HG02943 (cell line): Measurements from ENCODE around the gene HOXD3.

Experiments used
- ATAC-seq: cut with Tn5 transposase; IDR thresholded peaks from one replicate; pipeline ENCODE4 v1.9.1; 2021; ENCODE audit warnings: mild to moderate bottlenecking, low read depth, moderate library complexity; ENCODE audit not compliant: unreplicated experiment

Gene HOXD3

GRCh38 chr2:176121190-176122051 lies 35.7 kb upstream of the HOXD3 start:
- no peak for ATAC-seq

DNA sequence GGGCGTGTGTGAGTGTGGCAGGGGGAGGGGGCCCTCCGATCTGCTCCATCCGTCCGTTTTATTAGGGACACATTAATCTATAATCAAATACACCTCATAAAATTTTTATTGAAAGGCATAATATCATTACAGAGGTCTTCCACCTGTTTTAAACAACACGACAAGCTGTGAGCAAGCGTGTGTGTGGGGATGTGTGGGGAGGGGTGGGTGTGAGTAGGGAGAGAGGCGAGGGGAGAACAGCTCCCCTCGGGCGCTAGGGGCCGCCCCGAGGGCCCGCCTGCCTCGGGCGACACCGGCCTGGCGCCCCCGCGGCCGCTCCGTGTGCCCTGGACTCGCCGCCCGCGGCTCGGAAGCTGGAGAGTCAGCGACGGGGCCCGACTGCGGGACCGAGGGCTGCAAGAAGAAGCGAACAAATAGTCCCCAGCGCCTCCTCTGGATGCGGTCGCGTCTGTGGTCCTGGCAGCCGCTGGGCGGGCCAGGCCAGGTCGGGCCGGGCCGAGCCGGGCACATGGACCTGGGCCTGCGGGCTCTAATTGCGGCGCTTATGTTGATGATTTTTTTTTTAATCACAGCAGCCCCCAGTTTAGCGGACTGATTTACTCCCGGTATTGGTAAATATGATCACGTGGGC lies 34.9 kb upstream of the HOXD3 start:
- no peak for ATAC-seq

DNA sequence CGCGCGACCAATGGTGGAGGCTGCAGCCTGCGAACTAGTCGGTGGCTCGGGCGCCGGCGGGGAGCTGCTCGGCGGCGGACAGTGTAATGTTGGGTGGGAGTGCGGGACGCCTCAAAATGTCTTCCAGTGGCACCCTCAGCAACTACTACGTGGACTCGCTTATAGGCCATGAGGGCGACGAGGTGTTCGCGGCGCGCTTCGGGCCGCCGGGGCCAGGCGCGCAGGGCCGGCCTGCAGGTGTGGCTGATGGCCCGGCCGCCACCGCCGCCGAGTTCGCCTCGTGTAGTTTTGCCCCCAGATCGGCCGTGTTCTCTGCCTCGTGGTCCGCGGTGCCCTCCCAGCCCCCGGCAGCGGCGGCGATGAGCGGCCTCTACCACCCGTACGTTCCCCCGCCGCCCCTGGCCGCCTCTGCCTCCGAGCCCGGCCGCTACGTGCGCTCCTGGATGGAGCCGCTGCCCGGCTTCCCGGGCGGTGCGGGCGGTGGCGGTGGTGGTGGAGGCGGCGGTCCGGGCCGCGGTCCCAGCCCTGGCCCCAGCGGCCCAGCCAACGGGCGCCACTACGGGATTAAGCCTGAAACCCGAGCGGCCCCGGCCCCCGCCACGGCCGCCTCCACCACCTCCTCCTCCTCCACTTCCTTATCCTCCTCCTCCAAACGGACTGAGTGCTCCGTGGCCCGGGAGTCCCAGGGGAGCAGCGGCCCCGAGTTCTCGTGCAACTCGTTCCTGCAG lies 34.3 kb upstream of the HOXD3 start, which contains the start of gene HOXD9:
Gene HOXD9, plus strand, starts transcription at position 37 of the 728 bp plus-strand sequence. Its CDS starts 50 bp downstream, at position 87.
- no peak for ATAC-seq

DNA sequence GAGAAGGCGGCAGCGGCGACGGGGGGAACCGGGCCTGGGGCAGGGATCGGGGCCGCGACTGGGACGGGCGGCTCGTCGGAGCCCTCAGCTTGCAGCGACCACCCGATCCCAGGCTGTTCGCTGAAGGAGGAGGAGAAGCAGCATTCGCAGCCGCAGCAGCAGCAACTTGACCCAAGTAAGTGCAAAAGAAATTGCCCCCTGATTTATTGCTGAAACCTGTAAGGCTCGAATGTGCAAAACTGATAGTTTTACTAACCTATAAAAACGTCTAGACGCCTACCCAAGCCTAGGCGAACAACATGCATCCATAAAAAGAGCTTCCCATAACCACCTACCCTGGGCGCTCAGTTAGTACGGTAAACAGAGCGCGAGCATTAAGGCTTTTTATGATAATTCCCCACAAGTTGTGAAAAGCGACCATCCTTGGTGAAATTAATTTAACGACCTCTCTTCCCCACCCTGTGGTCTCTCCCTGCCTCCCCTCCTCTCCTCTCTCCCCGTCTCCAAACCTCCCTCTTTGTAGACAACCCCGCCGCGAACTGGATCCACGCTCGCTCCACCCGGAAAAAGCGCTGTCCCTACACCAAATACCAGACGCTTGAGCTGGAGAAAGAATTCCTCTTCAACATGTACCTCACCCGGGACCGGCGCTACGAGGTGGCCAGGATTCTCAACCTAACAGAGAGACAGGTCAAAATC lies 33.5 kb upstream of the HOXD3 start:
- no peak for ATAC-seq

DNA sequence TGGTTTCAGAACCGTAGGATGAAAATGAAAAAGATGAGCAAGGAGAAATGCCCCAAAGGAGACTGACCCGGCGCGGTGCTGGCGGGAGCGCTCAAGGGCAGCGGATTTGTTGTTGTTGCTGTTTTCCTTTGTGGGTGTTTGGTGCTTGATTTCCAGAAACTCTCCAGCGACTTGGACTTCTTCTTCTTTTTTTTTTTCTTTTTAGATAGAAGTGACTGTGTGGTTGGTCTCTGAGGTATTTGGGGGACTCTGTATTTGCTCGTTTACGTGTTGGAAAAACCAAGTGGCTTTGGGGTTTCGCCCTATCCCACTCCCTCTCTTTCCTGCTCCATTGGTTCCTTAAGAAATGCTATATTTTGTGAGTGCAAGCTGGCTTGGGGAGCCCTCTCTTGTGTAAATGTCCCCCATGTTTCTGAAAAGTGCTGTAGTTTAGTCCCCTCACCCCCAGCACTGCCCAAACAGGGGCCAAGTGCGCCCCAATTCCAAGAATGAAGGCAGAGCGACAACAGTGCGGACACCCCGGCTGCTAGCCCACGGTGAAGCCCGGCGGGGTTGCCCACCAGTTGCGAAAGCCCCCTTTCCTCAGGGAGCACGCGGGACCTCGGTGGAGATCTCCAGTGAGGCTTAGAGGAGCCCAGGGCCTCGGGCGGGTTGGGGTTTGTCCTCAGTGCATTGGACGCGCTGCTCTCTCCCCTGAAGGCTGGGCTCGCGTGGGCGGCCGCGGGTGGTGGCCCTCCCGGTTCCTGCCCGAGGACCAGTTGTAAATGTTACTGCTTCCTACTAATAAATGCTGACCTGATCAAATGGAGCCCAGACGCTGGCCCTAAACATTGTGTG lies 32.8 kb upstream of the HOXD3 start:
- no peak for ATAC-seq

DNA sequence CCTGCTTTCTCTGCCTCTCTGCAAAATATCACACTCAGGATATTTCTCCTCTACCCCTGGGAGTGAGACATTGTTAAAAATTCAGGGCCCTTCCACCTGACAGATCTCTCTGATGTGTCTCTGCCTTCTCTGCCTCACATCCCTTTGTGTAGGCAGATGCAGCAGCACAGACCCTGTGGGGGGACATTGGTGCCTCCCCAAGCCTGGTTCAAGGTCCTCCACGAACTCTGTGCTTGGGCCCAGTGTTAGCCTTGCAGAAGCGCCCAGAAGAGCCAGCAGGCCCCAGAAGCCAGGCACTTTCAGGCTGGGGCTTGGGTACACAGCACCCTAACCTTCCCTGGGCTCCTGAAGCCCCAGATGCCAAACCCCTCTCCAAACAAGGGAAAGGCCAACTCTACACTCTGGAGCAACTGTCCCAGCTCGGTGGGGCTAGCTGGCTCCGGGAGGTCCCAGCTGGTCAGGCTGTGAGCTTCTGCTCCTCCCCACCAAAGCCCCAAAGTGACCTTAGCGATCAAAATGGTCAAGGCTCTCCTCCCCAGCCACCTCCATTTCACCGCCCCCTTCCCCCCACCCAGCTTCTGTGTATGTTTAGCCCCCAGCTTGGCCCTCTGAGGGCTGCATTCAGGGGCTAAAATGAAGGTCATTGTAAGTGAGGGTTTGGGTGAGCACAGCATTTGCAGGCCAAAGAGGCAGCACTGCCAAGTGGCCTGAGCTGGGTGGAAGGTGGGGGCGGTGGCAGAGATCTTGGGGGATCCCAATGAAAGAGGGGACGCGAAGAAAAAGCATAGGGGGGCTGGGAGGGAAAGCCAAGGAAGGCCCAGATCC lies 31.9 kb upstream of the HOXD3 start:
- ATAC-seq: no peak

DNA sequence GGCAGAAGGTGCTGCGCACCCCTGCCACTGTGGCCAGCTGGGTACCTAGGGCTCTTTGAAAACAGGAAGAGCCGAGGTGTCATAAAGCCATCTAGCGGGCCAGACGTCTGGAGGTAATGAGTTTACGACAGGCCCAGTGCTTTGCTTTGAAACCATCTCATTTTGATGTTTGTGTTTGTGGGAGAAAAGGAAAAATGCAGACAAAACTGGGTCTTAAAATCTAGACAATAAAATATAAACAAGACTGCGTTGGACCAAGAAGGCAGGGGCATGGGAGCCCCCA lies 31.4 kb upstream of the HOXD3 start:
- no peak for ATAC-seq

DNA sequence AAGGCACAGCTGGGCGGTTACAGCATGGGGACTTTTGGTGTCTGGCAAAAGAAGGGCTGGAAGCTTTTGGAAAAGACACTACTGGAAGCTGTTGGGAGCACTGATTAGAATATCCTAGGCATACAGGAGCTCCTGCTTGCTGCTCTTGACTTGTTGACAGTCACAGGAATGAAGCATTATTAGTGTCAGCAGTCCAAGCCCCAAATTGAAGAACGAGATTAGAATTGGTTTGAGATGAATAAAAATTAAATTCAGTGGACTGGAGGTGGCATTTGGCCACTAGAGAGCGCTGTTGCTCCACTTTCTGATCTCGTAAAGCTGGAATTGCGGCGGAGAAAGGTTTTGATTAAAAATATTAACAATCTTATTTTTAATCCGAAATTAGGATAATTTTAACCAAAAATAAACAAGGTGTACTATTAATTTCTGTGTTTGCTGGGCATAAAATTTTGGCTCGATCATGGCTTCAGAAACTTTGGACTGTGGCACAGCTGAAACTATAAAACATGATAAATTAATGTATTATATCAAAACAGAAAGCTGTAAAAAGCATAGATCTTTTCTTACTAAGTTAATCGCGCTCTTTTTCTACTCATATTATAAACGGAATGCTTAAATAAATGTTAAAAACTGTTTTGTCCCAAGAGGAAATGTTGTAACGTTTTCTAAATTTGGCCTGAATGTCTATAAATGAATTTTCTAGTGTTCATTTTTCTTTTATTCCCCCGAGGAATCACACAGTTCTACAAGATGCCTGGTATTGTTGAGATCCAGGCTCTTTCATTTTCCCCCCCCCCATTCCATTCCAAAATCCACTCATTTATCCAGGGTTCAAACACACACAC lies 30.0 kb upstream of the HOXD3 start:
- no peak for ATAC-seq

DNA sequence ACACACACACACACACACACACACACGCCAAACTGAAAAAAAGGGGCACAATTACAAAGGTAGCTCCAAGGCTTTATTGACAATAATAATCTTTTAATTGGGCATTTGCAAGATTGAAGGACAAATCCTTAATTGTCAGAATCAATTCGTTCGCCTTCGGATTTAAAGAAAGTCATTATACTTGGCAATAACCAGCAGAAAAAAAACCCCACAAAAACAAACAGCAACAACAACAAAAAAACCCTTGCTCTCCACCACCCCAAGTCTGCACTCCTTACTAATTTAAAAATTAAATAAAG lies 29.4 kb upstream of the HOXD3 start:
- ATAC-seq: no peak

DNA sequence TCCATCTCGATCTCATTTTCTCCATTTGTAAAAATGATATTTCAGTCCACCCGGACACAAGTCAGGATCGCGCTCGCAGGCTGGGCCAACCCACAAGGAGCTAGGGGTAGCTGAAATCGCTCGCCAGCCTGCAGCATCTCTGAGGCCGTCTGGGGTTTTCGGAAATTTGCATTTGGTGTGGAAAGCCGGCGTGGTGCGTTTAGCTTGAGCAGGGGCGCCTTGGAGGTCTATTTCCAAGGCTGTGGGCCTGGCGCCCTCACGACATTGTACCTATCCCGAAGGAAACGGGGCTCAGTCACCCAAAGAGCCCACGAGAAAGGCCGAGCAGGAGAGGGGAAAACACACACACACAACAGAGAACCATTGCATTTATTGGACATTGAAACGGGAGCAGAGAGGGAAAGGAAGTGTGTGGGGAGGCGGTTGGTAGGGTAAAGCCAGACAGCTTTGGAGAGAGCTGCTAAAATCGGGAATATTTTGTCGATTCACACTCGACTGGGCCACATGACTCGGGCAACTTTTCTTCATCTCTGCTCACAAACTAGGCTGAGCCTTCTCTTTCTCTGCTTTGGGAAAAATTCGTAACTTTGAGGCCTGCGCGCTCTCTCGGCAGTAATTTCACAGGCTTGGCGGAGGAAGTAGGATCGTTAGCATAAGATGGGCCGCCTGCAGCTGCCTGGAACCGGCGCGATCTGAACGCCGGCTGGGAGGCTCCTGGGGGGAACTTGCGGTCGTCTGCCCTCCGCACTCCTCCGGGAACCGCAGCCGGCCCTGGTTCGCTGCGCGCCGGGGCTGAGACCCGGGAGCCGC lies 28.7 kb upstream of the HOXD3 start:
- ATAC-seq: no peak

GRCh38 chr2:176128982-176129796 lies 27.9 kb upstream of the HOXD3 start, which contains the start of gene HOXD8:
Gene HOXD8 (plus strand): TSS chr2:176129705. CDS start chr2:176130367, 662 bp downstream.
- ATAC-seq: no peak

GRCh38 chr2:176129813-176130146 lies 27.3 kb upstream of the HOXD3 start:
- no peak for ATAC-seq

DNA sequence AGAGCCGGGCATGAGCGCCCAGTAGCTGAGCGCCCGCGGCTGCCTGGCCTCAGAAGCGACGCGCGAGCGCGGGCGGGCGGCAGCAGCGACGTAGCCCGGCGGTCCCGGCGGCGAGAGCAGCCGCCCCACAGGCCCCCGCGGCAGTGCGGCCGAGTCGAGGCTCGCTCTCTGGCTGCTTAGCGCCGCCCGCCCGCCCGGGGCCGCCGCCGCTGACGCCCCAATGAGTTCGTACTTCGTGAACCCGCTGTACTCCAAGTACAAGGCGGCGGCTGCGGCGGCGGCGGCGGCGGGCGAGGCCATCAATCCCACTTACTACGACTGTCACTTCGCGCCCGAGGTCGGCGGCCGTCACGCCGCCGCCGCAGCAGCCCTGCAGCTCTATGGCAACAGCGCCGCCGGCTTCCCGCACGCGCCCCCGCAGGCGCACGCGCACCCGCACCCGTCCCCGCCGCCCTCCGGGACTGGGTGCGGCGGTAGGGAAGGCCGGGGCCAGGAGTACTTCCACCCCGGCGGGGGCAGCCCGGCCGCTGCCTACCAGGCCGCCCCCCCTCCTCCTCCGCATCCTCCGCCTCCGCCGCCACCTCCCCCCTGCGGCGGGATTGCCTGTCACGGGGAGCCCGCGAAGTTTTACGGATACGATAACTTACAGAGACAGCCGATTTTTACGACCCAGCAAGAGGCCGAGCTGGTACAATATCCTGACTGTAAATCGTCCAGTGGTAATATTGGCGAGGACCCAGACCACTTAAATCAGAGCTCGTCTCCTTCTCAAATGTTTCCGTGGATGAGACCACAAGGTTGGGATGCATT lies 26.8 kb upstream of the HOXD3 start:
- no peak for ATAC-seq

DNA sequence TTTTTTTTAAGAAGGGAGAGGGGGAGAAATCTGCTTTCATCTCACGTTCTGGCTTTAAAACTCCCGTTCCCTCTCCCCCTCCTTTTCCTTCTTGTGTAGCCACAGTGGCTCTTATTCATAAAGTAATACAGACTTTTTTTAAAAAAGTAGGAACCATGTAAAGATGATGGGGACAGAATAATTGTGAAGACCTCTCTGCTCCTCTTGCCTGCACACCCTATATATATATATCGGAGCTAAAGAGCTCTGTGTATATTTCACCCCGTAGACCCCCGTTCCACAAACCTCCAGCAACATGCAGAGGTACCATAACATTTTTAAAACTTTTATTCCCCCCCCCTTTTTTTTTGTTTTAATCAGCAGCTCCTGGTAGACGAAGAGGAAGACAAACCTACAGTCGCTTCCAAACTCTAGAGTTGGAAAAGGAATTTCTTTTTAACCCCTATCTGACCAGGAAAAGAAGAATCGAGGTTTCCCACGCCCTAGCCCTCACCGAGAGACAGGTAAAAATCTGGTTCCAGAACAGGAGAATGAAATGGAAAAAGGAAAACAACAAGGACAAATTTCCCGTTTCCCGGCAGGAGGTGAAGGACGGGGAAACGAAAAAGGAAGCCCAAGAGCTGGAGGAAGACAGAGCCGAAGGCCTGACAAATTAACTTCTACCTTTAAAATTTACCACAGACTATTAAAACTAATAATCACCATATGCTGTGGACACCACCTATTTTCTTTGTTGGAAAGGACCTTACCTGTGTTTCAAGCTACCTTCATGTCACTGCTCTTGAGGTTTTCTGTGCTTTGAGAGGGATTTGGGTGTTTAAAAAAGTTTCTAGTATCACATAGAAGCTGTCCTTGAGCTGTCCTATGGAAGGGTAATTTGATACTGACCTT lies 25.9 kb upstream of the HOXD3 start:
- ATAC-seq: no peak

DNA sequence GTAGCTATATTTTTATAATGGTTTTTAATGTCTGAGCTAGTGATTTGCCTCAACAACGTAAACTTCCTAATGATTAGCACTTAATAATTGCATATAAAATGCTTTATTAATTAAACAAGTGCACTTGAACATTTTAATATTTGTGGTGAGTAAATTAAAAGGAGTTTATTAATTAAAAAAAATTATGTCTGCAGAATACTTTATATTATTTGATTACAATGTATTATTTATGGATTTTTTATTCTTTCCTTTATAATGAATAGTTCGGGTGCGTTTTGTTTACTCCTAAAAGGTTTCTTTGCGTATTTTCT lies 25.3 kb upstream of the HOXD3 start:
- no peak for ATAC-seq
